GM12878 (cell line): Measurements from ENCODE around the gene ADGRD1. TPM values are rescaled to one million over a fixed set of nuclear protein-coding genes. Genes with fewer than 3 reads are reported as not detected.

Experiments used
- ATAC-seq: fragments of 200-7000 bp; cut with Tn5 transposase; 3 replicates; pipeline ENCODE4 v1.9.1; 2020; ENCODE audit warnings: mild to moderate bottlenecking, moderate library complexity
- BruUV-seq: library from RNA; stranded (reverse); fragments of 400-500 nt; replicated peaks from 2 replicates; lab custom pipeline; 2021; lab: Mats Ljungman, UMichigan
- CTCF ChIA-PET: fragments of 300-600 bp; sonication (Branson Sonifier 250); formaldehyde crosslinking; extraction: SDS; loops from one replicate; lab custom pipeline; 2021; ENCODE audit warnings: inconsistent platforms; lab: Yijun Ruan, JAX
- POLR2A ChIA-PET: fragments of 350-600 bp; formaldehyde crosslinking; extraction: SDS; loops from one replicate; lab custom pipeline; 2021; ENCODE audit warnings: inconsistent platforms; lab: Charles Lee
- RAD21 ChIA-PET: fragments of 300-600 bp; sonication (Branson Sonifier 250); formaldehyde crosslinking; loops from one replicate; lab custom pipeline; 2023; ENCODE audit warnings: antibody characterized with exemption; ENCODE audit not compliant: unreplicated experiment; lab: Charles Lee
- SMC1A ChIA-PET: fragments of 300-600 bp; sonication (Branson Sonifier 250); formaldehyde crosslinking; loops from one replicate; lab custom pipeline; 2023; ENCODE audit not compliant: unreplicated experiment, uncharacterized antibody; lab: Charles Lee
- DNase-seq: peaks from one replicate; pipeline ENCODE4 v3.0.0-alpha.2; 2011; ENCODE audit warnings: low read depth, low spot score
- FAIRE-seq: peaks from 3 replicates; lab custom pipeline; 2011; peaks lifted over from hg19 to GRCh38; lab: Jason Lieb, UNC
- H2AFZ ChIP-seq: 2 replicates; pipeline ENCODE4 v1.6.0; 2011; ENCODE audit warnings: low read depth, low read length, control low read depth; ENCODE audit not compliant: control insufficient read depth
- H3K27ac ChIP-seq: 2 replicates; pipeline ENCODE4 v1.5.1; 2011; ENCODE audit warnings: control low read depth; ENCODE audit not compliant: control insufficient read depth, insufficient read depth
- H3K27me3 ChIP-seq, 2 experiments: replicated peaks in 1 of 2; 2 replicates each; pipeline versions ENCODE4 v1.6.0 to v1.6.1; 2011; ENCODE audit warnings: low read length in 1 of 2; ENCODE audit not compliant: control insufficient read depth in 2 of 2, insufficient read depth in 2 of 2
- H3K36me3 ChIP-seq, 2 experiments: 2 replicates each; pipeline ENCODE4 v1.5.1; 2011; ENCODE audit warnings: low read length in 1 of 2; ENCODE audit not compliant: control insufficient read depth in 2 of 2, insufficient read depth in 2 of 2
- H3K4me1 ChIP-seq: 2 replicates; pipeline ENCODE4 v1.6.1; 2011; ENCODE audit warnings: mild to moderate bottlenecking, low read length, moderate library complexity, mixed read lengths; ENCODE audit not compliant: control insufficient read depth, insufficient read depth
- H3K4me2 ChIP-seq: 2 replicates; pipeline ENCODE4 v1.6.0; 2011; ENCODE audit warnings: control low read depth; ENCODE audit not compliant: control insufficient read depth, insufficient read depth
- H3K4me3 ChIP-seq: fragments of 200-600 bp; sonication (generic); 2 replicates; pipeline ENCODE4 v1.5.1; 2016
- H3K79me2 ChIP-seq: 2 replicates; pipeline ENCODE4 v1.6.0; 2011; ENCODE audit warnings: low read length; ENCODE audit not compliant: control insufficient read depth, insufficient read depth
- H3K9ac ChIP-seq: 2 replicates; pipeline ENCODE4 v1.8.0; 2011; ENCODE audit warnings: low read length, control low read depth, mixed read lengths; ENCODE audit not compliant: control insufficient read depth, insufficient read depth
- H3K9me3 ChIP-seq: replicated peaks from 3 replicates; pipeline ENCODE4 v1.5.1; 2011; ENCODE audit warnings: mild to moderate bottlenecking, low read length; ENCODE audit not compliant: control insufficient read depth, insufficient read depth
- H4K20me1 ChIP-seq: 2 replicates; pipeline ENCODE4 v1.6.0; 2011; ENCODE audit not compliant: control insufficient read depth, insufficient read depth
- BMI1 ChIP-seq: fragments of 450-650 bp; IDR thresholded peaks from 2 replicates; pipeline ENCODE4 v1.6.1; 2016; ENCODE audit warnings: mild to moderate bottlenecking, moderate library complexity, borderline replicate concordance
- DPF2 ChIP-seq: fragments of 450-650 bp; IDR thresholded peaks from 2 replicates; pipeline ENCODE4 v1.6.1; 2017; ENCODE audit warnings: mild to moderate bottlenecking
- WGBS: methylation state at CpG from one replicate; pipeline ENCODE4 v1.1.6; 2016; ENCODE audit warnings: low lambda C conversion rate; ENCODE audit not compliant: insufficient replicate concordance, insufficient coverage; ENCODE audit errors: missing lambda C conversion rate; 5-methylcytosine and 5-hydroxymethylcytosine counted together
- in situ Hi-C: fragments of 300-500 bp; cut with MboI; formaldehyde crosslinking; loops from 9 replicates; pipeline ENCODE4 v1.14.3; 2018; ENCODE audit warnings: mixed read lengths
- intact Hi-C: fragments of 100-400 bp; cut with micrococcal nuclease; formaldehyde crosslinking; loops from one replicate; pipeline ENCODE4 v1.14.2; 2022; ENCODE audit not compliant: unreplicated experiment
- polyA plus RNA-seq, 11 experiments: library from polyadenylated mRNA; depleted of rRNA in 4 of 11; unstranded in 6 of 11; stranded (reverse) in 5 of 11; fragments of >200 nt; fragmentation: Nextera tagmentation in 4 of 11; fragmentation: Illumina TruSeq in 1 of 11; extraction: Ambion mirVana in 4 of 11; extraction: Trizol in 1 of 11; gene quantifications; 1 replicate in 1 of 11; 2 replicates in 10 of 11; pipeline versions ENCODE4 v1.2.1 to v1.2.3, GENCODE V29; 2011 to 2016; ENCODE audit warnings: inconsistent platforms in 2 of 11, missing spikeins in 2 of 11, low read depth in 1 of 11
- total RNA-seq, 4 experiments: library from RNA; depleted of rRNA in 3 of 4; stranded (reverse); fragments of >200 nt in 3 of 4; fragmentation: Illumina TruSeq in 1 of 4; extraction: Trizol in 1 of 4; gene quantifications; 2 replicates each; pipeline versions ENCODE4 v1.2.1 to v1.2.3, GENCODE V29; 2013 to 2021
- TF ChIP-seq, protein P1 (sequence below): fragments of 450-650 bp; IDR thresholded peaks from 2 replicates; pipeline ENCODE4 v1.6.1; 2016; ENCODE audit warnings: mild to moderate bottlenecking

The ADGRD1 gene
- total and polyA plus RNA-seq, 10 of the 15 experiments (the other 5 are each of a cell fraction or from before 2014, with no cell fraction given): 0.15 to 12.7 (median 1.2) TPM

DNA sequence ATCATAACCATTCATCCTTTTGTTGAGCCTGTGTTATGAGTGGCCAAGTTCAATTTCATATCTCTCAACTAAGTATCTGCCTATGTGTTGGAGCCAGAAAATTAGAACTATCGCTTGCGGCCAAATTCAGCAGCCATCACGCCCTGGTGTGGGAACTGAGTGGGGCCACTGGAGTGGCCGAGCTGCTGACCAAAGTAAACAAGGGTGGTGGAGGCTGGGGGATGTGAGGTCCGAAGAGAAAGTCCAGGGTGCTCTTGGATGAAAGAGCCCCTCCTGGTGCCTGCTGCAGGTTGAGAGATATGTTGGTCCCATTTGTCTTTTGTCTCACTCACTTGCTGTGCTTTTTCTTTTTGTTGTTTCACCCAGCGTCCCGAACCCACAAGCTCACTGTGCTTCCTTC is 14.9 kb downstream of the ADGRD1 start:
- no peak for DNase-seq
- Histone ChIP-seq H4K20me1 (no peaks in the 10 kb centered on the region), H3K36me3 (no peaks in the 10 kb centered on the region), H3K4me1 (peaks cover 5% of the 10 kb centered on the region; the same call in 1 of the 2 replicates), H2AFZ (no peak overlapping the region), H3K79me2 (no peaks in the 10 kb centered on the region), H3K4me3 (no peak overlapping the region), H3K27ac (no peak overlapping the region), H3K9ac (no peak overlapping the region), H3K4me2 (no peak overlapping the region), H3K9me3 (no peaks in the 10 kb centered on the region), H3K27me3 (no peaks in the 10 kb centered on the region)
- intact Hi-C loops: no loop called here
- no peak for FAIRE-seq
- POLR2A ChIA-PET: interaction anchor here (1.6 kb wide), 1 partner anchor 15 kb away, joined by 4 read pairs; the partner anchor contains the start of gene ADGRD1
- WGBS: 83% methylated on average over 7 of the region's 7 CpGs
- no TSS peak for BruUV-seq
- RAD21 ChIA-PET: interaction anchor here (2.6 kb wide), 1 partner anchor 15 kb away, joined by 11 read pairs; the partner anchor contains the start of gene ADGRD1
- CTCF ChIA-PET: interaction anchor here (1.7 kb wide), 1 partner anchor 136 kb away, joined by 8 read pairs; no protein-coding TSS in a partner anchor
- ATAC-seq: no peak
- SMC1A ChIA-PET: interaction anchor here (1.2 to 3.6 kb wide), 4 partner anchors 12 to 34 kb away, joined by 3 to 23 read pairs (median 10); partner anchors contain the start of gene ADGRD1
- in situ Hi-C loops: no loop called here
- TF ChIP-seq DPF2: 0 out of 2 replicates have a peak, but pooled peaks have one; percentile 13
- TF ChIP-seq, protein P1, sequence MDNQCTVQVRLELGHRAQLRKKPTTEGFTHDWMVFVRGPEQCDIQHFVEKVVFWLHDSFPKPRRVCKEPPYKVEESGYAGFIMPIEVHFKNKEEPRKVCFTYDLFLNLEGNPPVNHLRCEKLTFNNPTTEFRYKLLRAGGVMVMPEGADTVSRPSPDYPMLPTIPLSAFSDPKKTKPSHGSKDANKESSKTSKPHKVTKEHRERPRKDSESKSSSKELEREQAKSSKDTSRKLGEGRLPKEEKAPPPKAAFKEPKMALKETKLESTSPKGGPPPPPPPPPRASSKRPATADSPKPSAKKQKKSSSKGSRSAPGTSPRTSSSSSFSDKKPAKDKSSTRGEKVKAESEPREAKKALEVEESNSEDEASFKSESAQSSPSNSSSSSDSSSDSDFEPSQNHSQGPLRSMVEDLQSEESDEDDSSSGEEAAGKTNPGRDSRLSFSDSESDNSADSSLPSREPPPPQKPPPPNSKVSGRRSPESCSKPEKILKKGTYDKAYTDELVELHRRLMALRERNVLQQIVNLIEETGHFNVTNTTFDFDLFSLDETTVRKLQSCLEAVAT: no peak

- SMC1A ChIA-PET: interaction anchor here (0.8 to 3.6 kb wide), 9 partner anchors 9 to 124 kb away, joined by 3 to 23 read pairs (median 5); partner anchors contain the start of gene ADGRD1
- intact Hi-C loops (no loop called here), in situ Hi-C loops (no loop called here)
- no peaks in the 10 kb centered on the region for H3K79me2 ChIP-seq
- no peak for FAIRE-seq
- no peaks in the 10 kb centered on the region for H3K9me3 ChIP-seq
- H3K4me3 ChIP-seq: no peak overlapping the region
- H3K4me1 ChIP-seq: peaks cover 5% of the 10 kb centered on the region; the same call in 1 of the 2 replicates
- no TSS peak for BruUV-seq
- no peaks in the 10 kb centered on the region for H3K36me3 ChIP-seq
- POLR2A ChIA-PET: interaction anchor here (0.5 to 2.0 kb wide), 4 partner anchors 11 to 44 kb away, joined by 4 to 13 read pairs (median 8); partner anchors contain the start of gene ADGRD1
- H3K9ac ChIP-seq: no peak overlapping the region
- H2AFZ ChIP-seq: no peak overlapping the region
- no peak overlapping the region for H3K27ac ChIP-seq
- CTCF ChIA-PET: interaction anchor here (1.1 to 2.4 kb wide), 6 partner anchors 16 to 861 kb away, joined by 3 to 11 read pairs (median 4); partner anchors contain the start of gene ADGRD1
- RAD21 ChIA-PET: interaction anchor here (1.2 to 2.6 kb wide), 4 partner anchors 11 to 124 kb away, joined by 3 to 11 read pairs (median 8); partner anchors contain the start of gene ADGRD1
- WGBS: 37% methylated on average over 7 of the region's 7 CpGs
- DNase-seq: no peak
- no peak for TF ChIP-seq BMI1
- no peaks in the 10 kb centered on the region for H4K20me1 ChIP-seq
- no peak overlapping the region for H3K4me2 ChIP-seq
- no peaks in the 10 kb centered on the region for H3K27me3 ChIP-seq
- ATAC-seq: no peak
Measured at GRCh38 chr12:130969223-130969622, 15.5 kb downstream of the ADGRD1 start.
